Gastroesophageal sphincter (tissue), 3 donors: ENCODE measurements around the gene ACER2.

Source experiments
- CTCF ChIP-seq, 4 experiments: fragments of 200-600 bp in 2 of 4; fragments of 450-650 bp in 2 of 4; sonication (generic) in 1 of 4; IDR thresholded peaks; one replicate each; pipeline ENCODE4 v1.5.1; 2017 to 2019; ENCODE audit warnings: antibody characterized with exemption in 4 of 4, mild to moderate bottlenecking in 2 of 4, moderate library complexity in 2 of 4
- EP300 ChIP-seq: sonication (generic); formaldehyde crosslinking; IDR thresholded peaks from one replicate; pipeline ENCODE4 v1.6.1; 2017; ENCODE audit warnings: antibody characterized with exemption, mild to moderate bottlenecking
- POLR2A ChIP-seq, 2 donors: fragments of 450-650 bp; IDR thresholded peaks; one replicate each; pipeline ENCODE4 v1.6.1; 2017; ENCODE audit warnings: antibody characterized with exemption in 2 of 2, mild to moderate bottlenecking in 2 of 2, moderate library complexity in 1 of 2
- POLR2AphosphoS5 ChIP-seq: sonication (generic); formaldehyde crosslinking; IDR thresholded peaks from one replicate; pipeline ENCODE4 v1.6.1; 2017; ENCODE audit warnings: antibody characterized with exemption

DNA sequence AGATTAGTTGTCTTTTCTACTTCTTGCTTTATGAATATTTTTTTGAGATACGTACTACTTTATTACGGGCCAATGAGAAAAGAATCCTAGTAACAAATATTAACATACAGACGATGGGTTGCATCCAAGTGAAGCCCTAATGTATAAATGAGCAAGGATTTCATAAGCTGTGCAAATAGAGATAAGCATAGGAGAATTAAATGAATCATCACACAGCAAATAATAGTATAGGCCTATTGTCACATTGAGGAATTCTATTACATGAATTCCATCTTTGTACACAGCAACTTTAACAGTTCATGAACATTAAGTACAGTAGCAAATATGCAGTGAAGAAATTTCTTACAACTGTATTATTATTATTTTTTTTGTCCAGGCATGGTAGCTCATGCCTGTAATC lies 78.0 kb downstream of the ACER2 start:
- TF ChIP-seq CTCF (IDR thresholded peaks at IDR 0.05) (no peak), POLR2A (IDR thresholded peaks at IDR 0.05) (no peak), POLR2AphosphoS5 (no peak), EP300 (no peak)
